Fibroblast of villous mesenchyme (primary cell): Measurements from ENCODE around the gene CAMK1G. TPM values are rescaled to one million over a fixed set of nuclear protein-coding genes. Genes with fewer than 3 reads are reported as not detected.

Experiments
- DNase-seq: peaks from one replicate; pipeline ENCODE4 v3.0.0-alpha.2; 2010; ENCODE audit warnings: low read depth
- H3K4me3 ChIP-seq: 2 replicates; pipeline ENCODE4 v1.5.1; 2011; ENCODE audit warnings: low read depth, mild to moderate bottlenecking, low read length
- total RNA-seq: library from RNA; depleted of rRNA; stranded (reverse); fragments of >200 nt; gene quantifications from 2 replicates; pipeline ENCODE4 v1.2.3, GENCODE V29; 2012
- TF ChIP-seq, protein P1 (sequence below): IDR thresholded peaks from 2 replicates; pipeline ENCODE4 v1.5.1; 2012; ENCODE audit warnings: low read depth, mild to moderate bottlenecking, low read length; ENCODE audit not compliant: insufficient read depth

The CAMK1G gene
- total RNA-seq, 1 donor: 9.1 TPM

DNA sequence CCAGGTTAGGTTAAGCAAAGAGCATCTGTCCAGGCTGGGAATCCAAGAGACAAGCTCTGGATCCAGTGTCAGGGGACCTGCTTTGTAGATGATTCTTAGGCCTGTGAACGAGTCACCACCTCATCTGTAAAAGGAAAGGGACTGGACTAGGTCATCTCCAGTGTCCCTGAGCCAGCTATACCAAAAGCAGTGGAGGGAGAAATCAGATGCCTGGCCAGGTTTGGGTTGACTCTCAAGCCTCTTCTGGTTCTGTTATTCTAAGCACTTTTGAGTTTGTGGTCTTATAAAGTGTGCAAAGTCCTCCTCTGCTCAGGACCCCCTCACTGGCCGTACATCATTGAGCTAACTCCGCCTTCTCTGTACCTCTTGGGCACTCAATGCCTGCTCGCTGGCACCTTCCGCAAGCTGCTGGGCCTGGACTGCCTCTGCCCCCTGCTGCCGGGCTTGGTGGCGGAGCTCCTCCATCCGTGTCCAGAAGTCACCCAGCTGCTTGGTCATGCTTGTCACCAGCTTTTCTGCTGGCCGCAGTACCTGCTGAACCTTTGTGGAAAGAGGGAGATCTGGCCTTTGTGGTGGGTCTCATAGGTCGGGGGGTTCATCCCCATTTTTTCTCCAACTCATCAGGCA, 33.6 kb downstream of the CAMK1G start:
- DNase-seq: no peak
- no peak overlapping the region for H3K4me3 ChIP-seq
- TF ChIP-seq, protein P1, sequence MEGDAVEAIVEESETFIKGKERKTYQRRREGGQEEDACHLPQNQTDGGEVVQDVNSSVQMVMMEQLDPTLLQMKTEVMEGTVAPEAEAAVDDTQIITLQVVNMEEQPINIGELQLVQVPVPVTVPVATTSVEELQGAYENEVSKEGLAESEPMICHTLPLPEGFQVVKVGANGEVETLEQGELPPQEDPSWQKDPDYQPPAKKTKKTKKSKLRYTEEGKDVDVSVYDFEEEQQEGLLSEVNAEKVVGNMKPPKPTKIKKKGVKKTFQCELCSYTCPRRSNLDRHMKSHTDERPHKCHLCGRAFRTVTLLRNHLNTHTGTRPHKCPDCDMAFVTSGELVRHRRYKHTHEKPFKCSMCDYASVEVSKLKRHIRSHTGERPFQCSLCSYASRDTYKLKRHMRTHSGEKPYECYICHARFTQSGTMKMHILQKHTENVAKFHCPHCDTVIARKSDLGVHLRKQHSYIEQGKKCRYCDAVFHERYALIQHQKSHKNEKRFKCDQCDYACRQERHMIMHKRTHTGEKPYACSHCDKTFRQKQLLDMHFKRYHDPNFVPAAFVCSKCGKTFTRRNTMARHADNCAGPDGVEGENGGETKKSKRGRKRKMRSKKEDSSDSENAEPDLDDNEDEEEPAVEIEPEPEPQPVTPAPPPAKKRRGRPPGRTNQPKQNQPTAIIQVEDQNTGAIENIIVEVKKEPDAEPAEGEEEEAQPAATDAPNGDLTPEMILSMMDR: no peak

DNA sequence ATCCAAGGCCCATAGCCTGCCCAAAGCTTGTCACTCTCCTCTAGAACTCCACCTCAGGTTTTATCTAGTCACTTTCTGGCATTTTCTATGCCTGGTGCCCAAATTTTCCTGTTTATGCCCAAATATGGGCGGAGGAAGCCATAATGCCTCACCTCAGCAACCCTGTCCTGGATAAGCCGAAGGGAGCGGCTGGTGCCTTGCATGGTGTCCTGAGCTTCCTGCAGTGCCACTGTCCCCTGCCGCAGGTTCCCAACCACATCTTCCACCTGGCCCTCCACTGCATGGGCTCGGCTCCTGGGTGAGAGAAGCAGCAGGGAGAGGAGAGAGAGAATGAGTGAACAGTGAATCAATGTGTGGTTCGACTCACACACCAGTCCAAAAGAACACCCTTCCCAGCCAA, 34.2 kb downstream of the CAMK1G start:
- H3K4me3 ChIP-seq: no peak overlapping the region
- no peak for DNase-seq
- TF ChIP-seq, protein P1: no peak

GRCh38 chr1:209618291-209618690, 34.8 kb downstream of the CAMK1G start:
- TF ChIP-seq, protein P1: no peak
- H3K4me3 ChIP-seq: no peak overlapping the region

DNA sequence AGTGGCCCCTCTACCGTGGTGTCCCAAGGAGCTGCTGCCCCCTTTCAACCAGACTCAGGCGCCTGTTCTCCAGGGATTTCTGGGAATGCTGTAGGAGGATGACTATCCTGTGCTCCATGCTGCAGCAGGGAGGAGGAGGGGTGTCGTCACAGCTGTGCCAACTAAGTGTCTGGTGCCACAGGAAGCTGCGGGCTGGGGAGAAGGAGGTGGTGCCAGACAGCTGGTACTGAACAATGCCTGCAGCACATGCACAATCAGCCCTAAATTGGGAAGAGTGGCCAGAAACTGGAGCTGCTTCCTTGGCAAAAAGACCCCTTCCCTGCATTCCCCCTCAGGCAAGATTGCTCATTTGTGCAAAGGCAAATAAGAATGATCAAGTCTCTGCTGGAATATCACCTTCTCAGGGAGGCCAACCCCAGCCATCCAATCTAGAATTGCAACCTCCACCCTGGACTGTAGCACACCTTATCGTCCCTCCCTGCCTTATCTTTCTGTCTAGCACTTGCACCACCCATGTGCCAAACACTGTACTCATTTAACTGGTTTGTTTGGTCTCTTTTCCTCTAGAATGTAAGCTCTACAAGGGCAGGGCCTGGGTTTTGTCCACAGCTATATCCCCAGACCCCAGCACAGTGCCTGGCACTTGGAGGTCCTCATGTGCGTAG, 35.4 kb downstream of the CAMK1G start:
- H3K4me3 ChIP-seq: no peak overlapping the region
- TF ChIP-seq, protein P1: no peak
- no peak for DNase-seq

More at GRCh38 chr1:209618291-209618690, 34.8 kb downstream of the CAMK1G start:
- DNase-seq: no peak

- no peak overlapping the region for H3K4me3 ChIP-seq
- no peak for DNase-seq
- TF ChIP-seq, protein P1: no peak
Measured at GRCh38 chr1:209619696-209620486, 36.4 kb downstream of the CAMK1G start.

- H3K4me3 ChIP-seq: no peak overlapping the region
- DNase-seq: peak; percentile 41
- TF ChIP-seq, protein P1: no peak
Measured at GRCh38 chr1:209620487-209620884, 37.0 kb downstream of the CAMK1G start.
